Measurements from ENCODE around the gene POLR2B.
"Not testable (repeated sequence)": the region's sequence is repeated elsewhere in the genome, so short reads cannot be mapped to it uniquely, and the experiment has no call there.

The POLR2B gene

DNA sequence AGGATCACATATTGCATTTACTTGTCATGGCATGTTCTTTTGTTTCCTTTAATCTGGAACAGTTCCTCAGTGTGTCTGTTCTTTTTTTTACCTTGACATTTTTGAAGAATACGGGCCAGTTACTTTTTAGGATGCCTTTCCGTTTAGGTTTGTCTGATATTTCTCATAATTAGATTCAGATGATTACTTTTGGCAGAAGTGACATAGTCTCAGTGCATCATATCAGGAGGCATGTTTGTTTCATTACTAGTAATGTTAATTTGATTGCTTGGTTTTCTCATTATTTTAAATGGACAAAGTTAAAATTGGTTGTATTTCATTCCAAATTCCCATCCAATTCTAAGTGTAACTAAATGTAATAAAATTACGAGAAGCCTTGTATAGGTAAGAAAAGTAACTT lies 8.3 kb downstream of the POLR2B start:
- DNase-seq (ENCODE audit: low read depth in 2 of 2) = no peak

DNA sequence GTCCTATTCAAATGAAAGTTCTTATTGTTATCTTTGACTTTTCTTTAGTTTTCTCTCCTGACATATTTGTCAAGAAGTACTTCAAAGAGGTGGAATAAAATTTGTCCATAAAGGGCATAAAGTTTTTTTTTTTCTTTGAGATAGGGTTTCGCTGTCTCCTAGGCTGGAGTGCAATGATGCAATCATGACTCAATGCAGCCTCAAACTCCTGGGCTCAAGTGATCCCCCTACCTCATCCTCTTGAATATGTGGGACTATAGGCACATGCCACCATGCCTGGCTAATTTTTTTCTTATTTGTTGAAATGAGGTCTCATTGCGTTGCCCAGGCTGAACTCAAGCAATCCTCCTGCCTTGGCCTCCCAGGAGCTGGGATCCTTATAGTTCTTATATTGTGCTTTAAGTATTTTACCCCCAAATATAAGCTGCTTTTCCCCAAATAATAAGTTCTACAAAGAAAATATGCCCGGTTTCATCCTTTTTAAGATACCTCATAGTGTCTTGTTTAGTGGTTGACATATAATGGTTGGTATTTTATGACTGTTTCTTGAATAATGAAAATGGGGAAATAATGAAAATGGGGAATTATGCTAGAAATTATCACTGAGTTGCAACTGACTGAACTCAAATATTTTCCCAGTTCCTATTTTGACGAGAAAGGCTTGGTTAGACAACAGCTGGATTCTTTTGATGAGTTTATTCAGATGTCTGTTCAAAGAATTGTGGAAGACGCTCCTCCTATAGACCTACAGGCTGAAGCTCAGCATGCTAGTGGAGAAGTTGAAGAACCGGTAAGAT lies 11.6 kb downstream of the POLR2B start:
- no peak for DNase-seq (ENCODE audit: low read depth in 2 of 2)

DNA sequence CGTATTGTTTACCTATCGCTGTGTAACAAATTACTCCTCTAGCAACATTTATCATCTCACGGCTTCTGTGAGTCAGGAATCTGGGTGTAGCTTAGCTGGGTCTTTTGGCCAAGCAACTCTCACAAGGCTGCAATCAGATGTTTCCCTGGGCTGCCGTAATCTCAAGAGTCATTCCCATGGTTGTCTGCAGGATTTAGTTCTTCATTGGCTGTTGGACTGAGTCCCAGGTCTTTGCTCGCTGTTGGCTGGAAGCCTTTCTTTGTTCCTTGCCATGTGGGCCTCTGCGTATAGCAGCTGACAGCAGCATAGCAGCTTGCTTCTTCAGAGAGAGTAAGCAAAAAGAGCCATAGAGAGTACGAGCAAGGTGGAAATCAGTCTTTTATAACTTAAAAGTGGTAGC lies 16.8 kb downstream of the POLR2B start:
- no peak for DNase-seq (ENCODE audit: low read depth in 2 of 2)

DNA sequence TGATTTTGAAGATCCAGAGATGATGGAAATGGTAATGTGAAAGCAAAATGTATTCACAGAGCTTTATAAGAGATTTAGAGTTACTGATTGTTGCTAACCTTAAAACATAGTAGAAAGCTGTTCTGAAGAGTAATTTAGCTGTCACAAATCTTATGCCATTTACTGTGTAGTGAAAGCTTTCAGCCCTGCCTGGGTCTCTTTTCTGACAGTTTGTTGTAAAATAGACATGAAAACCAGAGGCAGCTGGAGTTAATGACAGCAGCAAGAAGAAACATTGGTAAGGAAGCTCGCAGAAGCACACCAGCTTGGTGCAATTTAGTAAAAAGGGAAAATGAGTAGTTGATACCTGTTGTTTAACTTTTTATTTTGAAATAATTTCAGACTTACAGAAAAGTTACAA lies 21.1 kb downstream of the POLR2B start:
- DNase-seq (ENCODE audit: low read depth in 2 of 2) = no peak

DNA sequence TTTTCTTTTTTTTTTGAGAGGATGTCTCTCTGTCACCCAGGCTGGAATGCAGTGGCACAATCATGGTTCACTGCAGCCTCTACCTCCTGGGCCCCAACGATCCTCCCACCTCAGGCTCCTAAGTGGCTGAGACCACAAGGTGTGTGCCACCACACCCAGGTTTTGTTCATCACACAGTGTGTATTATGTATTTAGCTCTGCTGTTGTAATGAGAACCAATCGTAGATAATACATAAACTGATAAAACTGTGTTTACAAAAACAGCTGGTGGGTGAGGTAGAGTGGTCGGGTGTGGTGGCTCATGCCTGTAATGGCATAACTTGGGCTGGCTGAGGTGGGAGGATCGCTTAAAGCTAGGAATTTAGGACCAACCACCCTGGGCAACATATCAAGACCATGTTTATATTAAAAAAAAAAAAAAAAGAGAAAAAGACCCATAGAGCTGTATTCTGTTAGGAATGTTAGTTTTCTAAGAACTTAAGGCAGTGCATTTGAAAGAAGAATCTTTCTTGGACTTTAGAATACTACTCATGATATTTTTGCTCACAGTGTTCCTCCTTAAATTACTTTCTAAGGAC lies 34.9 kb downstream of the POLR2B start:
- DNase-seq (ENCODE audit: low read depth in 2 of 2) = no peak

DNA sequence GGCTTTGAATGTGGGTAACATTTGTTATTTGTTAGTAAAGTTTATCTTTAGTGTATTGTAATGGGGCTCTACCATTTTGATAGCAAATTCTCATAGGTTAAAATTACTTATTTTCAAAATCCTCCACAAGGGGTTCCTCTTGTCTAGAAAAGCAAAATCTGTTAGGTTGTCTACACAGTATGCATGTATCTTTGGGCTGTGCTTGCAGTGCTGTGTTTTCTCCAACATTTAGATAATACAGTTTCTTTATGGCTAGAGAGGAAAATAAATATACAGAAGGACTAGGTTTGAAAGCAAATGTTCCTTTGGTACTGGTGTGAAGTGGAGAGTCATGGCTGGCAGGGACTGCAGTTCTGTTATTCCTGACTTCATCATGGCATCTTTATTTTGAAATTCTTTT lies 40.3 kb downstream of the POLR2B start:
- DNase-seq (ENCODE audit: low read depth in 2 of 2) = no peak

DNA sequence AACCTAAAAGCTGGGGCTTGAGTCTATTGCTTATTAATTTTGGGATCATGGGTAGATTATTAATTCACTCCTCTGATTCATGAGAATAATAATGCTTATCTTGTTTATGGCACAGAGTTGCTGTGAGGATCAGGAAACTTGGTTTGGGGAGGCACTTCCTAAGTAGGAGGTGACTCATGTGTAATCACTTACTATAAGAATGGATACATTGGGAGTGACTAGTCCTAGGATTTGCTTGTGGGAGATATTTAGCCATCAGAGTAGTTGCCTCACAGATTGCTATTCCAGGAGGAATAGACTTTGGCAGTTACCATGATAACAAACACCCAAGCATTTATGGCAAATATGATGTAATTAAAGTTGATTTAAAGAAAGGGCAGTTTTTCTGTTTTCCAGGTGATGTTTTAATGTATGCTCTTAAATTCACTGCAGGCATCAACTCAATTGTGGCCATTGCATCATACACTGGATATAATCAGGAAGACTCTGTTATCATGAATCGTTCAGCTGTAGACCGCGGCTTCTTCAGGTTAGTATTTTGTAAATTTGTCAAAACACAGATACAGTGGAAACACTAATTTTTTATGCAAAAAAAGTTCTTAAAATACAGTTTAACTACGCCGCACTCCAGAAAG lies 41.9 kb downstream of the POLR2B start:
- no peak for DNase-seq (ENCODE audit: low read depth in 2 of 2)

DNA sequence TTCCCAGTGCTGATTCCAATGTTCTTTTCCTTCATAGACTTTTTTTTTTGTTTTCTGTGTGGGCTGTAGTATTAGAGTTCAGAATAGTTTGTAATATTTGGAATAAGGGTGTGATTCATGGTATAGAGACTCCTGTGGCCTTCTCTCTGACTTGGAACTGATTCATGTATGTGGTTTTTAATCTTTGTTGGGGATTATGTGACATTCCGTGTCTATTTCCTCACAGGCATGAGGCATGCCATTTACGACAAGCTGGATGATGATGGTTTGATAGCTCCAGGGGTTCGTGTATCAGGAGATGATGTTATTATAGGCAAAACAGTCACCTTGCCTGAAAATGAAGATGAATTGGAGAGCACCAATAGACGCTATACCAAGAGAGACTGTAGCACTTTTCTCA lies 44.4 kb downstream of the POLR2B start:
- DNase-seq (ENCODE audit: low read depth in 2 of 2) = no peak

DNA sequence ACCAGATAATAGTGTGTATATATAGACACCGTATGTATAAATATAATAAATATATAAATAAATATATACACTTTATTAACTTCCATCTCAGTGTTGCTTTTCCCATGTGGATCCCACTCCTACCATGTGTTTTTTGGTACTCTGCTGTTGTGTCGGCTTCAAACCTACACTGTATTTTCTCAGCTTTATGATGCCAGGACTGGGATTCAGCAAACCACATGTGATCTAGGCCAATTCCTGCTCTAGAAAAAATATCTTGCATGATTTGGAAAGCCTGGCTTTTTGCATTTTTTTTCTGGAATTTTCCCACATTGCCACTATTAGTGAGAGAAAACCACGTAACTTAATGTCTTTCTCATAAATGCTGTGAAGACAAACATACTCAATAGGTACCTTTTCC lies 55.8 kb downstream of the POLR2B start:
- no peak for DNase-seq (ENCODE audit: low read depth in 2 of 2)

DNA sequence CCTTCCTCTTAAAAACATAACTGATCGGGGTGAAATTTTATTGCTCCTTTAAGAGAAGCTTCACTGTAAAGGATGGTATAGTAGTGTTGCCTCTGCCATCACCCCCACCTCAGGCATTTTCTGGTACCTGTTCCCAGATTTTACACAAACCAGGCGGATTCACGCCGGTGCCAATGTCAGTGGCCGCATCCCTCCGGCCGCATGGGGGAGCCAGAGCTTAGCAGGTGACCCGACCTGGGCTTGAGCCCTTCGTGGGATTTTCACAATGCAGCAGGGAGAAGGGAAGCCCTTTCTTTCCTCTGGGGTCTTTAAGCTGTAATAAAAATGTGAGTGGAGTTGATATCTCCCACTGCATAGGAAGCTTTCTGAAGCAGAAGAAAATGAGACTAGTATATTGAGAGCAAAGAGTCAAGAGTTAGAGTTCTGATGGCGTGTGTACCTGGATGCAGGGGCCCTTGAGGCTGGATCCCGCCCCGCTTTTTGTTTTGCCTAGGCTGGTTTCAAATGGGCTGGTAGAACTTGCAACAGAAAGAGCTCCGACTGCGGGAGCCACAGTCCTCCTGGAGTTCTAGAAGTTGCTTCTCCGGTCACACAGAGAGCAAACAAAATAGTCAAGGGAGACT lies 59.4 kb downstream of the POLR2B start:
- DNase-seq (ENCODE audit: low read depth in 2 of 2) = no peak

DNA sequence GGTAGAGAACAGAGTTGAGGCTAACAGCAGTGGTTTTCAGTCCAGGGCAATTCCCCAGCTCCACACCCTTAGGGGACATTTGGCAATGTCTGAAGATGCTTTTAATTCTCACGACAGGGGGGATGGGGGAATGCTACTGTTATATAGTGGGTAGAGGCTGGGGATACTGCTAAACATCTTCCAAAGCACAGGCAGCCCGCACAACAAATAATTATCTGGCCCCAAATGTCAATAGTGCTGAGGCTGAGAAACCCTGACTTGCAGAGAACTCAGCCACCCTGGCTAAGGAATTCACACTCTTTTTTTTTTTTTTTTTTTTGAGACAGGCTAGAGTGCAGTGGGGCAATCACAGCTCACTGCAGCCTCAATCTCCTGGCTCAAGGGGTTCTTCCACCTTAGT lies 60.6 kb downstream of the POLR2B start:
- DNase-seq (ENCODE audit: low read depth in 2 of 2) = no peak

DNA sequence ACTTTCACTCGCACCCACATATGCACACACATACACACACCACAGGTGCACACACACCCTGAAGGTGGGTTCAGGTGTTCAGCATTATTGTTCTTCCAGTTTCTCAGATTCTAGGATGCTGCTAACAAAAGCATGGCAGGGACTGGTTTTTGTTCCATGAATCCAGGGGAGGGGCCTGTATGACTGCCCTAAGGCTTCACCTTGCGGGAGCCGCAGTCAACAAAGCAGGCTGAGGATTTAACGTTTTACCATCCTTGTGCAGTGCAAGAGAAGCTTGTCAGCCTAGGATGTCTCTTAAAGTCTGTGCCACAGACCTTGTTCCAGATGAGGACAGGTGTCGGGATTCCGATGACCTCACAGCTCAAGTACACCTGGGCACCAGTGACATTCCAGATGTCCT lies 61.8 kb downstream of the POLR2B start:
- no peak for DNase-seq (ENCODE audit: low read depth in 2 of 2)

DNA sequence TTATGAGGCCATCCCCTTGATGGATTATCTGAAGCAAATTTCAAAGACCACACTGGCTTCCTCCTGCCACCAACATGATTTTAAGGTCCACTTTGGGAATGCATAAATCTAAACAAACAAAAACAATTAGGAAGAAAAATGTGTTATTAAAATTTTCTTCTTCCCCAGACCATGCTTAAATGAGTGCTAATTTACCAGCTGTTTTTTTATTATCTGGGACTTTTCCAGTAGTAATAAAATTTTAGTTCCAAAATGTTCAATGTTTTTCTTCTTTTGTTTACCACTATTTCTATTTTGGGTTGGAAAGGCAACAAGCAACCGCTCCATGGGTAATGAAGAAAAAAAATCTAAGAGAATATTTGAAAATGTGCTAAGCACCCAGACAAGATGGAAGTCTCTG lies 62.3 kb downstream of the POLR2B start:
- no peak for DNase-seq (ENCODE audit: low read depth in 2 of 2)

DNA sequence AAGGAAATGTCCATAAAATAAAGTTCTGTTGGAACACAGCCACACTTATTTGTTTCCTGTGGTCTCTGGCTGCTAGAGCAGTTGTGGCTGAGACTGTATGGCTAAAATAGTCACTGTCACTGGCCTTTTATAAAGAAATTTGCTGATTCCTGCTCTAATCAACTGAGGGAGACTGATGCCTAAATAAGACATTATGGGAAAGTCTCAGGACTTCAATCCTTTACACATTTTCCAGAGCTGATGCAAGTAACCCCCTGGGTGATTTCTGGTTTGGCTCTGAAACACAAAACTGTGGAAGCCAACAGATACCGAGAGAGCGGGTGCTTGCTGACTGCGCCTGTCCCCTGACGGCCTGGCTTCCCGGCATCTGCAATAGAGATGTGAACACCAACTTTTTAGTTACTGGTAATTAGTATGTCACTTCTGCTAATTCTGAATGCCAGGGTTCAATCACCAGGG lies 64.0 kb downstream of the POLR2B start:
- no peak for DNase-seq (ENCODE audit: low read depth in 2 of 2)

DNA sequence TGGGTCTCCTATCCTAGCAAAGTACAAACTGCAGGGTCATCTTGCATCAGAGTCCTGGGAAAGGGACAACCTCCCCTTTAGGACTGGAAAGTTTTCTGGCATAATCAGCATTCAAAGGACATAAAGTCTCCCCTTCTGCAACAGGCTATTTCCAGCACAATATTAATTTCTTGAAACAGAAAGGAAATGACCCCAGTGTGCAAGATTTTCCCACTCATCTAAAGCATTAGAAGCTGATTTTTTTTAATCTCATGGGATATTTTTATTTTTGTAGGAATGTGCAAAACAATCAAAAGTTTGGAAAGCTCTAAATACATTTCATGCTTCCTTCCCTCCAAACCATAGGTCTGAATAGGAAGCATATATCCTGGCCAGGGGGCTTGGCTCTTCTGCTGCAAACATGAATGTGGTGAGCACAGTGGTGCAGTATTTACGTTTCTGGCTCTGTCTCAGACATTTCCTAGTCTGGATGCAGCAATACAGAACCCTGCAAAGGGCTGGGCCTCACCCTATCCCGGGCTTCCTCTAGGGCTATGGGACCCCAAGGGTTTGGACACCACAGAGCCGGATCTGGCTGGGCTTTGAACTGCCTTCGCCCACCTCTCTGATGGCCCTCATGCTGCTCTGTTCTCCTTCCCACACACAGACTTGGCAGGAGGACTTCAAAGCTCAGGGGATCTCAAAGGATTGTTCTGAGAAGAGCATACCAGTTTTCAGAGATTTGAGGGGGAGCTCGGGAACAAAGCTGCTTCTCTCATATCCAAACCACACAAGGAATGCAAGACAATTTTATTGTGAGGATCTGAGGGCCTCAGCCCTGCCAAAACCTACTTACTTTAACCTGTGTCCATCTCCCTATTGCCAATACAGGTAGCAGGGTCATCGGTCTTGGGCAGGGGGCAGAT lies 64.9 kb downstream of the POLR2B start:
- DNase-seq (ENCODE audit: low read depth in 2 of 2) = no peak

DNA sequence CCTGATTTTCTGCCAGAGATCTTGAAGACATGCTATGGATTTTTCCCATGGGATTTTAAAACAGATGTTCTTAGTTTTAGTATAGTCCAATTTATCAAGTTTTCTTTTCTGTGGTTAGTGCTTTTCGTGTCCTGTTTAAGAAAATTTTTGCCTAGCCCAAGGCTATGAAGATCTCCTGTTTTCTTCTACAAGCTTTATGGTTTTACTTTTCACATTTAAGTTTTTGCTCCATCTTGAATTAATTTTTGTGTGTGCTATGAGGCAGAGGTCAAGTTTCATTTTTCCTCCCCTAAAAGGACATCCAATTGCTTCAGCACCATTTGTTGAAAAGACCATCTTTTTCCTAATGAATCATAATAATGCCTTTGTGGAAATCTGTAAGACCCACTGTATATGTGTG lies 65.6 kb downstream of the POLR2B start:
- no peak for DNase-seq (ENCODE audit: low read depth in 2 of 2)

DNA sequence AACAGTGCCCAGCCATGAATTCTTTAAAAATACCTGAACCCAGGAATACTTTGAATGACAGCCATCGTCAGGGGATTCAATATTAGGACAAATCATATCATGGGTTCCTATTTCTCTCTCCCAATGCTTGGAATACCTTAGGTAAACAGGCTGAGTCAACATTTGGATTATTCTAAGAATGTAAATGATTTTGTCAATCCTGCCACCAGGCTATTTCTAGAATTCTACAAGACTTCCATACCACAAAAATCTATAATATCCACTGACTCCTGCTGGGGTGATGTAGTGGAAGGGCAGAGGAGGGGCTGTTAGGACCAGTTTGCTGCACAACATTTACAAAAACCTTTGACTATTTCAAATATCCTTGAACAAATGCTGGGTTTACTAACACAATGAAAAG lies 66.3 kb downstream of the POLR2B start:
- no peak for DNase-seq (ENCODE audit: low read depth in 2 of 2)

DNA sequence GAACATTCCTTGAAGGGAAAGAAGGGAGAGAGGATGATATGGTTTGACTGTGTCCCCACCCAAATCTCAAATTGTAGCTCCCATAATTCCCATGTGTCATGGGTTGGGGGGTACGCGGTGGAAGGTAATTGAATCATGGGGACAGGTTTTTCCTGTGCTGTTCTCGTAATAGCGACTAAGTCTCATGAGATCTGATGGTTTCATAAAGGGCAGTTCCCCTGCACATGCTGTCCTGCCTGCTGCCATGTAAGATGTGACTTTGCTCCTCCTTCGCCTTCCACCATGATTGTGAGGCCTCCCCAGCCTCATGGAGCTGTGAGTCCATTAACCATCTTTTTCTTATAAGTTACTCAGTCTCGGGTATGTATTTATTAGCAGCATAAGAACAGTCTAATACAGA lies 68.3 kb downstream of the POLR2B start:
- not testable (repeated sequence) for DNase-seq (ENCODE audit: low read depth in 2 of 2)

DNA sequence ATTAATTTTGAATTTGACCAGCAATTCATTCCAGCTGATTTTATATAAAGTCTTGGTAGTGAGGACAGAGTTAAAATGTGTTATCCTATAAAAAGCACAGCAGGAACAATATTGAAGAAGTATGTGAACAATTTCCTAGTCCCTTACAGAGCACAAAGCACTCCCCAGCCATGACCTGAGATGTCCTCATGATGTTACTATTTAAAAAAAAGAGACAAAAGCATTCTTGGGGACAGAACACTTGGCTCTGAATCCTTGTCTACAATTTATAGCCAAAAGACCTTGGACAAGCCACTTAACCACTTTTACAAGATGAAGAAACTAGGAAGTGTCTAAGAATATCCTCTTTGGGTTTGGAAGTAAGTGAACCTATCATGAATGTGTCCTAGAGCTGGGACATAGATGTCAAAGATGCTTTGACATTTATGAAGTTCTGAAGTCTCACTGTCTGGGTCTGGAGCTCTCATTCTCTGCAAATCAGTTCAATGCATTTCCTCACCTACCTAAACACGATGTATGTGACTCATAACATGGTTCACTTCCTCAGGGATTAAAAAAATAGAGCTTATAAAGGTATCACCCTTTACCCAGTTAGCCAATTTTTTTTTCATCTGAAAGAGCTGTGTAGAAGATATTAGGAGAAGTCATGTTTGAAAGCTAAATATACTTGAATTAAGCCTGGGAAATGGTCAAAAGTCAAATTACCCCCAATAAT lies 70.1 kb downstream of the POLR2B start:
- no peak for DNase-seq (ENCODE audit: low read depth in 2 of 2)

DNA sequence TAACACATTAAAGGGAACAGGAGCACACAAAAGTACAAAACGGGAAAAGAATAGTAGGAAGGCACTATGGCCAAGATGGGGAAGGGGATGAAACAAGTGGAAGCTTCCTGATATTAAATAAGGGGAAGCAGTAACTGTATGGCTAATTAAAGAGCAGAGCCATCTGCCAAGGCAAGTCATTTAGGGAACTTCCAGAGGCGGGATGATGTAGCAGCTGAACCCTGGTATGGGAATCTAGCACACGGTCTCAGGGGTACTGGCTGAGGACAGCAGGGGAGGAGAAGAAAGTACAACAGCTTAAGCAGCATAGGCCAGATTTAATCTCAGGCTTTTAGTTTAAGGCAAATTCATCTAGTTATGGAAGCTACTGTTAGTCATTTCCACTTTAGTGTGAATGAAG lies 72.4 kb downstream of the POLR2B start:
- DNase-seq (ENCODE audit: low read depth in 2 of 2) = no peak

DNA sequence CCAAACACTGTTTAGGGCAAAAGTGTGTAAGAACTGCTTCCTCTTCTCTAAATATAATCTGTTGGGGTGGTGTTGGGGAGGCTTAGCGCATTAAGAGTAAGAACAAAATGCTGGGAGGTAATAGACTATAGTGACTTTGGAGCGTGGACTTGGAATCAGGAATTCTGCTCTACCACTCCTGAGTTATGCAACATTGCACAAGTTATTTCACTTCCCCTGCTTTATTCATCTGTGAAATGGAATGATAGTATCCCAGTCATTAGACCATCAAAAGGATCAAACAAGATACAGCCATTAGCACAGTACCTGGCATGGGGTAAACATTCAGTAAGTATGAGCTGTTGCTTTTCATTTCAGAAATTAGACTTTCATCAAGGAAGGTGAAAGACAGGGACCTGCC lies 72.8 kb downstream of the POLR2B start:
- no peak for DNase-seq (ENCODE audit: low read depth in 2 of 2)
